GM18861 (cell line): Measurements from ENCODE around the gene SPDYE17.
A peak's percentile ranks its signal among the peaks of the same experiment; 100 is the strongest.
"Not testable (repeated sequence)": the region's sequence is repeated elsewhere in the genome, so short reads cannot be mapped to it uniquely, and the experiment has no call there.

Experiments
- ATAC-seq: cut with Tn5 transposase; IDR thresholded peaks from one replicate; pipeline ENCODE4 v1.9.1; 2021; ENCODE audit not compliant: unreplicated experiment

SPDYE17 gene

DNA sequence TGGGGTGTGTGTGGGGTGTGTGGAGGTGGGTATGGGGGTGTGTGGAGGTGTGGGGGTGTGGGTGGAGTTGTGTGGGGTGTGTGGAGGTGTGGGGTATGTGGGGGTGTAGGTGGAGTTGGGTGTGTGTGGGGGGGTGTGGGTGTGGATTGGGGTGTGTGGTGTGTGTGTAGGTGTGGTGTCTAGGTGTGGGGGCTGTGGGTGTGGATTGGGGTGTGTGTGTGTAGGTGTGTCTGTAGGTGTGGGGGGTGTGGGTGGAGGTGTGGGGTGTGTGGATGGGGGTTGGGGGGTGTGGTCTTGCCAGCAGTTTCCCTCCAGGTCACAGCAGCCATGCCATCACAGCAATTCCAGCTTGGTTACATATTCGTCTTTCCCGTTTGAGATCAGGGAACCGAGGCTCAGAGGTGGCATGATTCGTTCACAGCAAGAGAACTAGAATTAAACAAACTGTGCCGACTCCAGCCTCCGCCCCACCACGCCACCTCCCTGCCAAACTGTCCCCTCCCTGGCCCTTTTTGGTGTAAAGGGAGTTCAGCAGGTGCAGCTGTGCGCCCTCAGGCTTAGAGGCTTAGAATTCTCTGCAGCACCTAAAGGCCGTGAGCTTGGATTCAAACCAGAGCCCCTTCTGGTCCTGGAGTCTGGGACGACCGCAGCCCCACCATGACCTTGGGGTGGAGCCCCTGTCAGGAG lies 33.3 kb downstream of the SPDYE17 start:
- ATAC-seq, result not testable (repeated sequence)

DNA sequence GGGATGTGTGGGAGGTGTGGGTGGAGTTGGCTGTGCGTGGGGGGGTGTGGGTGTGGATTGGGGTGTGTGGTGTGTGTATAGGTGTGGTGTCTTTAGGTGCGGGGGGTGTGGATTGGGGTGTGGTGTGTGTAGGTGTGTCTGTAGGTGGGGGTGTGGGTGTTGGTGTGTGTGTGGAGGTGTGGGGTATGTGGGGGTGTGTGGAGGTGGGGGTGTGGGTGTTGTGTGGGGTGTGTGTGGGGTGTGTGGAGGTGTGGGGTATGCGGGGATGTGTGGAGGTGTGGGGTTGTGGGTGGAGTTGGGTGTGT lies 33.9 kb downstream of the SPDYE17 start:
- ATAC-seq, result no peak

DNA sequence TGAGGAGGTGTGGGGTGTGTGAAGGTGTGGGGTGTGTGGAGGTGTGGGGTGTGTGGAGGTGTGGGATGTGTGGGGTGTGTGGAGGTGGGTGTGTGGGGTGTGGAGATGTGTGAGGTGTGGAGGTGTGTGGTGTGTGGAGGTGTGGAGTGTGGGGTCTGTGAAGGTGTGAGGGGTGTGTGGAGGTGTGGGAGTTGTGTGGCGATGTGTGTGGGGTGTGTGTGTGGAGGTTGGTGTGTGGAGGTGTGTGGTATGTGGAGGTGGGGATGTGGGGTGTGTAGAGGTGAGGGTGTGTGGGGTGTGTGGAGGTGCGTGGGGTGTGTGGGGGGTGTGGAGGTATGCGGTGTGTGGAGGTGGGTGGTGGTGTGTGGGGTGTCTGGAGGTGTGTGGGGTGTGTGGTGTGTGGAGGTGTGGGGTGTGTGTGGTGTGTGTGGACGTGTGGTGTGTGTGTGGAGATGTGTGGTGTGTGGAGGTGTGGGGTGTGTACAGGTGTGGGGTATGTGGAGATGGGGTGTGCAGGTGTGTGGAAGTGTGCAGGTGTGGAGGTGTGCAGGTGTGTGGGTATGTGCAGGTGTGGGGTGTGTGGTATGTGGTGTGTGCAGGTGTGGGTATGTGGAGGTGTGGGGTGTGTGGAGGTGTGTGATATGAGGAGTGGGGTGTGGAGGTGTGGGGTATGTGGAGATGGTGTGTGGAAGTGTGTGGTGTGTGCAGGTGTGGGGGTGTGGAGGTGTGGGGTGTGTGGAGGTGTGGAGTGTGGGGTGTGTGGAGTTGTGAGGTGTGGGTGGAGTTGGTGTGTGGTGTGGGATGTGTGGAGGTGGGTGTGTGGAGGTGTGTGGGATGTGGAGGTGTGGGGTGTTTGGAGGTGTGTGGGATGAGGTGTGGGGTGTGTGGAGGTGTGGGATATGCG lies 34.5 kb downstream of the SPDYE17 start:
- ATAC-seq, result no peak

DNA sequence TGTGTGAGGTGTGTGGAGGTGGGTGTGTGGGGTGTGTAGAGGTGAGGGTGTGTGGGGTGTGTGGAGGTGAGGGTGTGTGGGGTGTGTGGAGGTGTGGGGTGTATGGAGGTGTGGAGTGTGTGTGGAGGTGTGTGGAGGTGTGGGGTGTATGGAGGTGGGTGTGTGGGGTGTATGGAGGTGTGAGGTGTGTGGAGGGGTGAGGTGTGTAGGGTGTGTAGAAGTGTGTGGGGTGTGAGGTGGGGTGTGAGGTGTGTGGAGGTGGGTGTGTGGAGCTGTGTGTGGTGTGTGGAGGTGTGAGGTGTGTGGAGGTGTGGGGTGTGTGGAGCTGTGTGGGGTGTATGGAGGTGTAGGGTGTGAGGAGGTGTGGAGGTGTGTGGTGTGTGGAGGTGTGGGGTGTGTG lies 35.2 kb downstream of the SPDYE17 start:
- ATAC-seq, result not testable (repeated sequence)

DNA sequence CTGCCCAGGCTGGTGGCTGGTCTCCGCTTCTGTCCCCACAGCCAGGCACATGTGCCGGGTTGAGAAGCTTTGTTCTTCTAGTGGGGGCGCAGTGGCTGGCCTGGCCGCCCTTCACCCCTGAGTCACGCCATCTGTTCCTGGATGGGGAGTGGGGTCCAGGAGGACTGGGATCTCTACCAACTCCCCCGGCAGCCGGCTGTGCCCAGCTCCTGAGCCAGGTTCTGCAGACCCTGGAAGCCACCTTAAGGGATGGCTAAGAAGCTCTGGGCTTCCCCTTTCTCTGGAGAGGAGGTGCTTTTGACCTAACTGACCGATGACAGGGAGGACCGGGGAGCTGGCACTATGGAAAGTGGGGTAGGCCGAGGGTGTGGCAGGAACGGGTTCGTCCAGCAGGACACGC lies 37.9 kb downstream of the SPDYE17 start:
- not testable (repeated sequence) for ATAC-seq

DNA sequence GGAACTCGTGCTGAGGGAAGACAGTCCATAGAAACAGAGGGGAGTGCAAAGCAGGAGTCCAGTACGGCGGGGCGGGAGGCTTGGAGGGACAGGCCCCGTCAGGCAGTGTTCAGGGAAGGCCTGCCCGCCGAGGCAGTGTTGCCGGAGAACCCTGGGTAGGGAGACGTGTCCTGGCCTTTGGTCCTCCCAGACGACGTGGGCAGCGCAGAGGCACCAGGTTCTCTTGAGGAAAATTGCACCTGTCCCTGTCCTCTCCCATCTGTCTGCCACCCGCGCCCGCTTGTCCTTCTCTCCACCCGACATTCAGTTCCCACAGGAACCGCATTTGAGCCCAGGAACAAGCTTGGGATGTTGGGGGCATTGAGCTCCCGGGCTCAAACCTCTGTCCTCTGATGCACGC lies 38.3 kb downstream of the SPDYE17 start:
- not testable (repeated sequence) for ATAC-seq

DNA sequence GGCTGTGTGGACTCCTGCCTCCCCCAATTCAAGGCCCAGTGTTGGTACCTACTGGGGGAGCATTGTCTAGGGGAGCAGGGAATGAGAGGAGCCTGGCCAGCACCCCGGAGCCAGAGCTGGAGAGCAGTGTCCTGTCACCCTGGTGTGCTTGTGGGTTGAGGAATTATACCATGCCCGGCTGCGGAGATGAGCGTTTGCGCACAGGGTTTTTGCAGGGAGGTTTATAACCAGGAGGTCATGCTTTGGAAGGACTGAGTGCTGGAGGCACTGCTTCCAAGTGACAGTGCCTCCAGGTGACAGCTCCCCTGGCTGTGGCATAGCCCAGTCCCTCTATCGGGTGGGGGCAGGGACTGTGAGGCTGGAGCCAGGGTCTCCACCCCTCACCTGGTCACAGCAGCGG lies 39.3 kb downstream of the SPDYE17 start:
- not testable (repeated sequence) for ATAC-seq

DNA sequence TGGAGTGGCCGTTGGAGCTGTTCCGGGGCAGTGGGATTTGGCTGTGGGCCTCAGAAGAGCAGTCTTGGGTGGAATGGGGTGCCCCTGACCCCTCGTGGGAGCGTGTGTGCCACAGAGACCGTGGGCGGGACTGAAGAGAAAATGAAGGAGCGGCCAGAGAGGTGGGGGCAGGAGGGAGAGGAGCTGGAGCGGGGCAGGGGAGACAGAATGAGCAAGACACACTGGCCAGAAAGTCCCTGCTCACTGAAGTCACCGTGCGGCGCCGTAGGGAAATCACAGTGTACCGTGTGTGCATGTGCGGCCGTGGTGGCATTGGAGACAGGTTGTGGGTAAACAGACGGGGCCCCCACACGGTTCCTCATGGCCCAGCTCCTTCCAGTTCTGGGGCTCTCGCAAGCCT lies 40.0 kb downstream of the SPDYE17 start:
- ATAC-seq, result not testable (repeated sequence)

DNA sequence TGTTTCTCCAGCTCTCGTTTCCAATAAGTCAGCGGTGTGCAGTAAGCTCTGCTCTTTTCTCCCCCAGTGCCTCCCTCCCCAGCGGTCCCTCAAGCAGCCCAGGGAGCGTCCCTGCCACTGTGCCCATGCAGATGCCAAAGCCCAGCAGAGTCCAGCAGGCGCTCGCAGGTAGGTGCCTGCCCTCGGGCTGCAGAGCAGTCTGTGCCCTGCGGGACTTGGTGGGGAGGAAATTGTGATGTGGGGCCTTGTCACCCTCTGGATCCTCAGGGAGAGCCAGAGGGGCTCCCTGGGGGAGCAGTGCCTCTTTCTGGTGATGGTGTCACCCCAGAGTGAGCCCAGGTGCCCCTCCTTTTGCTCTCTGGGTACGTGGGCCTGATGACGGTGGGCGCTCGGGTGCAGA lies 42.0 kb downstream of the SPDYE17 start:
- ATAC-seq, result not testable (repeated sequence)

DNA sequence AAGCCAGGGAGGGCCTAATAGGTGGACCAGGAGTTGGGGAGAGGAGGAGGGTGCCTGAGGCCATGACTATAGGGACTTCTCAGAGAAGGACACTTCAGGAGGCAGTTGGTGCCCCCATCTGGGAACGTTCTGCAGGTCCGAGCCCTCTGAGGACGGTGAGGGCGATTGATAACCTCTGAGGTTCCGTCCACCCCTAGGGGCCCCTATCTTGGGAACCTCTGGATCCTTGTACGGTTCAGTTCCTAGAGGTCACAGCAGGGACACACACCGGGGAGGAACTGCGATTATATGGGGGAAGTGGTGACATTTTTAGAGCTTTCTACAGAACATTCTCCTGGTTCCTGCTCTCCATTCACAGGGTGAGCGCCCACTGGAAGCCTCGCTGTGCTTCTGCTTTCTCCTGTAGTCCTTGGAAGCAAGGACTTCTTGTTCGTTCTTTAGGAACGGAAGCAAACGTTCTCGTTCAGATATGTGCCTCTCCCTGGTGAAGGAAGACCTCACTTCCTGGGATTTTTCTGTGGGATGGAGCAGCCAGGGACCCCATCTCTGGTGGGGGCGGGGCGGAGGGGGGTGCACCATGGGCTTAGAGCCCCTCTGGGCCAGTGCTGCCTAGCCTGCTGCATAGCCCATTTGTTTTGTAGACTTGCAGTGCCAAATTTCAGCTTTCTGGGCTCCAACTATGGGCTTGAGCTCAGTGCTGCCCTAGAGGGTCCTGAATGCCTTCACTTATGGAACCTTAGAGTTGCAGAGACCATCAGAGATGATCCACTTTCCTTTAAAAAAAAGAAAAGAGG lies 46.0 kb downstream of the SPDYE17 start:
- not testable (repeated sequence) for ATAC-seq

DNA sequence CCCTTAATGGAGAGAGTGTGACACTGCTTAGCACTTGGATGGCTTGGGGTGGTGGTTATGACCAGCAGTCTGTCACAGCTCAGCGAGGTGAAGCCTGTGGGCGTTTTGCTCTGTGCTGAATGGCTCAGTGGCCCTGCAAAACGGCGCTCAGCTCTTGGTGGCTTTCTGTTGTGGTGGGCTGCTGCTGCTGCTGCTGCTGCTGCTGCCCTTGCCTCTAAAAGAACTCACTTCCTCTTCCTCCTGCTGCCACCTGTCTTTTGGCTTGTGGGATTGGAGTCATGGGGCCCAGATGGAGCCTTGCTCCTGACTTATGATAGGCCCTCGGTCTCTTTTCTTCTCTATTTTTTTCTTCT lies 47.4 kb downstream of the SPDYE17 start:
- ATAC-seq, result peak; percentile 99

DNA sequence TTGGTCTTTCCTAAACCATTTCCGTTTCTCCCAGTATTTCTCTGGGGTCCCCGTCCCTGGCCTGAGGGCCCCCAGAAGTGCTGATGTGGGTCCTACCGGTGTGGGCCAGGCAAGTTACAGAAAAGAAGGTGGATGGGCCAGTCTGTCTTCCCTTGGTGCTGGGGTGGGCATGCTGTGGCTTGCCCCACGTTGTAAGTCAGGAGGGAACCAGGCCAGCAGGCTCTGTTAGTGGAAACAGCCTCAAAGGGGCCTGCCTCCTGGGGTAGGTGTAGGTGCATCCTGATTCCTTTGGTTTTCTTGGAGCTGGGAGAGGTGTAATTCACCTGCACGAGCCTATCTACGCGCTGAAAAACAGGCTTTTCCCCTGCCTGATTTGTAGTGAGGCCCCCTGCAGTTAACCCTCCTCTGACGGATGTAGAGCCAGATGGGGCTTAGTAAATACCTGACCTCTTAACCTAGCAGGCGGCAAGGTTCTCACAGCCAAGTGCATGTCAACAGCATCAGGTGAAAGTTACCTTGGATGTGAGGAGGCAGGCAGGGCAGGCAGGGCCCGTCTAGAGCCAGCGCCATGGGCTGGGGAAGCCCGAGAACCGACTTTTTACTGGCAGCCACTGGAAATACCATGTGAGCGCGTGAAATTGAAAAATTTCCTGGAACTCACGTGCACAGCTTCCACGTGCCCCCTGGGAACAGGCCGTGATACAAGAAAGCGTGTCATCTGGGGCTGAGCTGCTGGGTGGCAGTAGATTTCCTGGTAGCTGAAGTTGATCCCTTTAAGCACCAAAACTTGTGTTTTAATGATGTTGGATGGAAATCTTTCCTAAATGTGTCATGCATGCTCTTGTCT lies 48.0 kb downstream of the SPDYE17 start:
- peak; percentile 3 for ATAC-seq

DNA sequence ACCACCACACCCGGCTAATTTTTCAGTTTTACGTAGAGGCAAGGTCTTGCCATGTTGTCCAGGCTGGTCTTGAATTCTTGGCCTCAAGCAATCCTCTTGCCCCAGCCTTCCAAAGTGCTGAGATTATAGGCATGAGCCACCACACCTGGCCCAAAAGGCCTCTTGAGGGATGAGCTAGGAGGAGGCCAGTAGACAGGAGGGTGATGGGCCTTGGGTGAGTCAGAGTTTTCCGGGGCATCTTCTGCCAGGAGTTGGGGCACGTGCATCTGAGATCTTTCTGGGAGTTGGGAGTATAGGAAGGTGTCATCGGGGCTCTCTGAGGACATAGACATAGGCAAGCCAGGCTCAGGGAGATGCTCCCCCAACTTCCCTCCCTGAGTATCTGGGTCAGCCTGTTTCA lies 48.8 kb downstream of the SPDYE17 start:
- ATAC-seq, result not testable (repeated sequence)

DNA sequence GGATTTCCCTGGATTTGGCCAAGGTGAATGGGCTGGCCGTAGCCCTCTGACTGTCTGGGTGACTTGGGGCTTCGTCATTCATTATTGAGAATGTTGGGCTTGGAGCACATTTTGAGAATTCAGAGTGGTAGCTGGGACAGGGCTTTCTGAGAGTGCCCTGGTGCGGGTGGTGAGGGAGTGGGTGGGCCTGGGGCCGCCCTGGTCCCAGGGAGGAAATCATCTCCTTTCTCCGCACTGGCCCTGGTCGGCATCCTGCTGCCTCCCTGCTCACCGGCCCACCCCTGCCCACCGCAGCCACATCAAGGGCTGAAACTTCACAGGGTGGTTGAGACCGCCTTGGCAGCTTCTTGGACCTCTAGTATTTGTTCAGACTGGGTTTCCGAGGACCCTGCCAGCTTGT lies 49.7 kb downstream of the SPDYE17 start:
- ATAC-seq, result not testable (repeated sequence)

DNA sequence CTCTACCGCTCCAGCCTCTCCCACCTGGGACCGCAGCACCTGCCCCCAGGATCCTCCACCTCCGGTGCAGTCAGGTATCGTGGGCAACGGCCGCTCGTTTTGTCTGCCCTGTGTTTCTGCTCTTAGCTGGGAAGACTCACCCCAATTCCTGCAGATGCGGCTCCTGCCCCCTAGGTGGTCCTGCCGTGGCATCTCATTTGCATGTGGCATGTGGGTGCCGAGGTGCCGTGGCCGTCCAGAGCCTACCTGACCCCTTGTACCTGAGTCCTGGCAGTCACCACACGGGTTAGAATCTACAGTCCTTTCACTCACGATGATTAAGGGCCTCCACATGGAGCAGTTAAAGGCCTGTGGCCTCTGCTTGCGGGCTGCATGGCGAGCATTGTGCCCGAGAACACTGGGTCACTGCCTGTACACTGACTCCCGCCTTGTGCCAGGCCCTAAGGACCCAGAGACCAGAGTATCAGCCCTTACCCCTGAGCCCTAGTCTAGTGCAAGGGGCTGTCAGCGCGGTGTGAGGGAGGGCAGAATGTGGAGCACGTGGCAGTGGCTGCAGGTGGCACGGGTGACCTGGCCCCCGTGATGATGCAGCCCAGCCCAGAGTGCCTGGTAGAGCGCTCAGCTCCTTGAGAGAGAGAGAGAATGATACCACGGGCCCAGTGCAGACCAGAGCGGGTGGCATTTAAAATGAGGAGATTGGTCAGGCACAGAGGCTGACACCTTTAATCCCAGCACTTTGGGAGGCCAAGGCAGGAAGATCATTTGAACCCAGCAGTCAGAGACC lies 50.8 kb downstream of the SPDYE17 start:
- ATAC-seq, result not testable (repeated sequence)

DNA sequence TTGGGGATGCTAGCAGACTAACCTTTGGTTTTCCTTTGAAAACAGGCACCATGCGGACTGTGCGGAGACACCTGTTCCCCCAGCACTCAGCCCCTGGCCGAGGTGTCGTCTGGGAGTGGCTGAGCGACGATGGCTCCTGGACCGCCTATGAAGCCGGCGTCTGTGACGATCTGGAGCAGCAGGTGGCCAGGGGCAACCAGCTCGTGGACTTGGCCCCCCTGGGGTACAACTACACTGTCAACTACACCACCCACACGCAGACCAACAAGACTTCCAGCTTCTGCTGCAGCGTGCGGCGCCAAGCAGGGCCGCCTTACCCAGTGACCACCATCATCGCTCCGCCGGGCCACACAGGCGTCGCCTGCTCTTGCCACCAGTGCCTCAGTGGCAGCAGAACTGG lies 51.6 kb downstream of the SPDYE17 start:
- ATAC-seq, result not testable (repeated sequence)

DNA sequence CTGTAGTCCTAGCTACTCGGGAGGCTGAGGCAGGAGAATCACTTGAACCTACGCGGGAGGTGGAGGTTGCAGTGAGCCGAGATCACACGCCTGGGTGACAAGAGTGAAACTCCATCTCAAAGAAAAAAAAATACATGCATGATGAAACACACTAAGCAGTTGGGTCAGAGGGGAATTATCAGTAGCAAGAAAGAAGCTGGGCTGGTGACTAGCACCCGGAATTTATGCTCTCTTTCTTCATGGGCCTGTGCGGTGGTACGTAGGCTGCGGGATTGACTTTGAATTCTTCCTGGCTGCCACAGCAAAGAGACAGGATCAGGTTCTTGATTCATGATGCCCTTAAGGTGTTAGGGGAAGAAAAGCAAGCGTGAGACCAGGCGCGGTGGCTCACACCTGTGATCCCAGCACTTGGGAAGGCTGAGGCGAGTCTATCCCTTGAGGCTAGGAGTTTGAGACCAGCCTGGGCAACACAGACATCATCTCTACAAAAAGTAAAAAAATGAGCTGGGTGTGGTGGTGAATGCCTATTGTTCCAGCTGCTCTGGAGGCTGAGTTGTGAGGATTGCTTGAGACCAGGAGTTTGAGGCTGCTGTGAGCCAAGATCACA lies 54.3 kb downstream of the SPDYE17 start:
- not testable (repeated sequence) for ATAC-seq

DNA sequence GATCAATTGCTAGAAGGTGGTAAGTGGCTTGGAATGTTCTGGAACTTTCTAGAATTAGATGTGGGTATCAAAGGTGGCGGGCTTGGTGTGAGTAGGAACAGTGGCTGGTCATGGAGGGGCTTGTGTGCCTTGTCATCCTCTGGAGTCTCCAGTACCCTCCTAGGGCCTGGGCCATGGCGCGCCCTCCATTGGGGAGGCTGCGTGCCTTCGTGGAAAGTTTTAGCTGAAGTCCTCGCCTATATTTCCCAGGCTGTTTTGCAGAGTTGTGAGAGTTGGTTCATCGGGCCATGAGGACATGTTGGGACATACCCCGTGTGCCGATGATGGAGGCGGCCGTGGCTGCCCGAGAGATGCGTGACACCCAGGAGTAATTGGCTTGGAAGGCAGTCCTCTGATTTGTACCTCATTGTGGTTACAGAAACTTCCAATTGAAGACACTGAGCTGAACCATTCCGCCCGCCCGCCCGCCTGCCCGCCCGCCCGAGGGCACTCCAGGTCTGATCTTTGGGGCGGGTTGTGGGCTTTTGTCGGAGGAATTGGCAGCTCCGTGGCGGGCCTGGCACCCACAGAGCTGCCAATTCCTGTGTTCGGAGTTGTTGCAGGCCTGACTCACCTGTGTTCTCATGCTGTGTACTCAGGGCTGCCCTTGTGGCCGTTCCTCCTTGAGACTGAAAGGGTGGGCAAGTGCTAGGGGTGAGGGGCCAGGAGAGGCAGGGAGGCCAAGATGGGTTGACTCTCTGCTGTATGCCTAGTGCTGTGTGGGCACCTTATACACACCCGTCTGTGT lies 57.2 kb downstream of the SPDYE17 start:
- not testable (repeated sequence) for ATAC-seq

DNA sequence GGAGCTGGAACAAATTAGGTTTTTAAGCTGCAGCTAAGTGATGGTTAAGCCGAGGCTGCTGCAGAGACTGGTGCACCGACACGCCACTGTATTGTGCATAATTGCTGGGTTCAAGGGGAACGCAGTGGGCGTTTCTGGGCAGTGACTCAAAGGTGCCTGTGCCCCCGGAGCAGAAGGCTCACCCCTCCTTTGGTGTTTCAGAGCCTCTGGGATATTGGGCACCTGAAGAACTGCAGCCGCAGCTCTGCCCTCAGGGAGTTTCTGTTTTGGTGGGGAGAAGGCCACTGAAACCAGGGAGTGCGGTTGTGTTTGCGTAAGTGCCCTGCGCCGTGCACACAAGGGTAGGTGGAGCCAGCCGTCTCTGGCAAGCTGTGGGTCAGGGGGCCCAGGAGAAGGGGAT lies 57.8 kb downstream of the SPDYE17 start:
- ATAC-seq, result not testable (repeated sequence)
